IPS-NIHi11 (cell line): ENCODE measurements around the gene PSMB11.
"Not testable (repeated sequence)": the region's sequence is repeated elsewhere in the genome, so short reads cannot be mapped to it uniquely, and the experiment has no call there.

ENCODE experiments used
- DNase-seq: peaks from one replicate; pipeline ENCODE4 v3.0.0; 2012; ENCODE audit warnings: mixed read lengths, low spot score

The PSMB11 gene, protein sequence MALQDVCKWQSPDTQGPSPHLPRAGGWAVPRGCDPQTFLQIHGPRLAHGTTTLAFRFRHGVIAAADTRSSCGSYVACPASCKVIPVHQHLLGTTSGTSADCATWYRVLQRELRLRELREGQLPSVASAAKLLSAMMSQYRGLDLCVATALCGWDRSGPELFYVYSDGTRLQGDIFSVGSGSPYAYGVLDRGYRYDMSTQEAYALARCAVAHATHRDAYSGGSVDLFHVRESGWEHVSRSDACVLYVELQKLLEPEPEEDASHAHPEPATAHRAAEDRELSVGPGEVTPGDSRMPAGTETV

DNA sequence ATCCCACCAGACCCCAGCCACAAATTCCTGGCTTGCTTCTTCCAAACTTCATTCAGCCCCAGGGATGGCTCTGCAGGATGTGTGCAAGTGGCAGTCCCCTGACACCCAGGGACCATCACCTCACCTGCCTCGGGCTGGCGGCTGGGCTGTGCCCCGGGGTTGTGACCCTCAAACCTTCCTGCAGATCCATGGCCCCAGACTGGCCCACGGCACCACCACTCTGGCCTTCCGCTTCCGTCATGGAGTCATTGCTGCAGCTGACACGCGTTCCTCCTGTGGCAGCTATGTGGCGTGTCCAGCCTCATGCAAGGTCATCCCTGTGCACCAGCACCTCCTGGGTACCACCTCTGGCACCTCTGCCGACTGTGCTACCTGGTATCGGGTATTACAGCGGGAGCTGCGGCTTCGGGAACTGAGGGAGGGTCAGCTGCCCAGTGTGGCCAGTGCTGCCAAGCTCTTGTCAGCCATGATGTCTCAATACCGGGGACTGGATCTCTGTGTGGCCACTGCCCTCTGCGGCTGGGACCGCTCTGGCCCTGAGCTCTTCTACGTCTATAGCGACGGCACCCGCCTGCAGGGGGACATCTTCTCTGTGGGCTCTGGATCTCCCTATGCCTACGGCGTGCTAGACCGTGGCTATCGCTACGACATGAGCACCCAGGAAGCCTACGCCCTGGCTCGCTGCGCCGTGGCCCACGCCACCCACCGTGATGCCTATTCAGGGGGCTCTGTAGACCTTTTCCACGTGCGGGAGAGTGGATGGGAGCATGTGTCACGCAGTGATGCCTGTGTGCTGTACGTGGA lies at the start of gene PSMB11:
PSMB11 (plus strand) TSS at position 51 of the 804 bp plus-strand sequence; CDS start at position 65, 14 bp downstream.
- no peak for DNase-seq

DNA sequence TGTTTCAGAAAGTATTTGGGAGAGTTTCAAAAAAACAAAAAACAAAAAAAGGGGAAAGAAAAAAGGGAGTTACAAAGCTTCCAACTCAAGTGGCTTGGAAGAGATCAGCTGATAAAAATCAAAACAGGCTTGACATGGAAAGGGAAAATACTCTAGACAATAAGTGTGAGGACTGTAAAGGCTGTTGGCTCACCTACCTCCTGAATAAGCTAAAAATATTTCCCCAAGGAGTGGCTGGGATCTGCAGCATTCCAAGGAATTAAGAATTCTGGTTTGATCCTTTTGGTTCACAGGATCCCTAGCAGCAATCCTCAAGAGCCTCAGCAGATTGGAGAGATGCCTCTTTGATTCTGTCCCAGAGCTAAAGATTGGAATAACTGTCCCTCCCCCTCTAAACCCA lies 48.5 kb upstream of the PSMB11 start:
- DNase-seq: no peak

DNA sequence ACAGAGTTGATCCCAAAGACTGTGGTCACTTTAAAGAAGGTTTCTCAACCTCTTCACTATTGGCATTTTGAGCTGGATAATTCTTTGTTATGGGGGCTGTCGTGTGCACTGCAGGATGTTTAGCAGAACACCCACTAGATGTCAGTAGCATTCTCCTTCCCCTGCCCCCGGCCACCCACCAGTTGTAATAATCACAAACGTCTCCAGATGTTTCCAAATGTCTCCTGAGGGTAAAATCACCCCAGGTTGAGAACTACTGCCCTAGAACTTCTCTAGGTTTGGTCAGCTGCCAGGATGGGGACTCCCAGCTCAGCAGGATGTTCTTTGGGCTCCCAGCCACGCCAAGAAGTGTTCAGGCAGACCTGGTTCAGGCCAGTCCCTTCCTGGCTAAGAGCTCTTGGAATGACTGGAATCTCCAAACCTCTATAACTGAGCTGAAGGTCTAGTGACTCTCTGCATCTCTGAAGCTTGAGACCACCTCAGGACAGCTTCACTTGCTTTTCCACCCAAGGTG lies 47.2 kb upstream of the PSMB11 start:
- peak; percentile 42 for DNase-seq

- no peak for DNase-seq
Observed at GRCh38 chr14:22995889-22996625, 46.0 kb upstream of the PSMB11 start.

- no peak for DNase-seq
Observed at GRCh38 chr14:22996768-22997654, 45.0 kb upstream of the PSMB11 start.

- no peak for DNase-seq
Observed at GRCh38 chr14:22997676-22998323, 44.2 kb upstream of the PSMB11 start.

GRCh38 chr14:22998329-22999012 lies 43.5 kb upstream of the PSMB11 start:
- no peak for DNase-seq

- DNase-seq: no peak
Observed at GRCh38 chr14:23000860-23001259, 41.2 kb upstream of the PSMB11 start.

GRCh38 chr14:23002592-23002991 lies 39.4 kb upstream of the PSMB11 start:
- no peak for DNase-seq

- DNase-seq: not testable (repeated sequence)
Observed at GRCh38 chr14:23004274-23004673, 37.7 kb upstream of the PSMB11 start.

- no peak for DNase-seq
Observed at GRCh38 chr14:23005451-23006187, 36.4 kb upstream of the PSMB11 start.

- no peak for DNase-seq
Observed at GRCh38 chr14:23006188-23006534, 35.9 kb upstream of the PSMB11 start.

DNA sequence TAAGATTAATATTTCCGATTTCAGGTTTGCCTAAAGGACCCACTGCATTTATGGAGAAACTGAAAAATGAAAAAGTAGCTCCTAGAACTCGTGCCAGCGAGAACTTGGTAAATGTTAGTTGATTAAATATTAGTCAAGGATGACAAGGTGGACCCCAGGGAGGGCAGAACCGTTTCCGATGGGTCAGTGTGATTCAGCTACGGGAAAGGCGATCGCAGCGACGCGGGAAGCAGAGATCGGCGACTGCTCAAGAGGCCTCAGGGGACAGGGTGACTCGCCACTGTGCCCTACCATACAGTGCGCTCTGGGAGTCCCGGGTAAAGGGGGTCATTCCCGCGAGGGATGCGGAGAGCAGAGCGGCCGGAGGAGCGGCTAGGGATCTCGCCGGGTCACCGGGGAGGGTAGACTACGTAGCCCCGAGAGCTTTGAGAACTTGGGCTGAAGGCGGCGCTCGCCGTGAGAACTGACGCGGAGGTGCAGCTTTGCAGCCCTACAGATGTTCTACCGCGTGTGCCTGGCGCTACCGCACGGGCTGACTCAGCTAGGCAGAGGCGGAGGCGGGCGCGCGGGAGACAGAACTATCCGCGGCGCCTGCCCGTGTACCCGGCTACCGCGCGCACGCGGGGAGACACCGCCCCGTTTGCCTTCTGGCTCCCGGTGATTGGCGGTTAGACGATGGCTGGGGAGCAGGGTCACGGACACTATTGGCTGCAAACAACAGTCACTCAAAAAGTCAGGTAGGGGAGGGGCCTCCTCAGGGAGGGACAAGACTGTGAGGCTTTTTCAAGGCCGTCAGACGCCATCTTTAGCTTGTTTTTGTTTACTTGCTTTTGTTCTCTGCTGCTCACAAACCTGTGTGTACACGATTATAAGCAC lies 35.2 kb upstream of the PSMB11 start:
- DNase-seq: peak; percentile 95

GRCh38 chr14:23008831-23009230 lies 33.2 kb upstream of the PSMB11 start:
- DNase-seq: no peak

- DNase-seq: no peak
Observed at GRCh38 chr14:23009483-23009938, 32.5 kb upstream of the PSMB11 start.

DNA sequence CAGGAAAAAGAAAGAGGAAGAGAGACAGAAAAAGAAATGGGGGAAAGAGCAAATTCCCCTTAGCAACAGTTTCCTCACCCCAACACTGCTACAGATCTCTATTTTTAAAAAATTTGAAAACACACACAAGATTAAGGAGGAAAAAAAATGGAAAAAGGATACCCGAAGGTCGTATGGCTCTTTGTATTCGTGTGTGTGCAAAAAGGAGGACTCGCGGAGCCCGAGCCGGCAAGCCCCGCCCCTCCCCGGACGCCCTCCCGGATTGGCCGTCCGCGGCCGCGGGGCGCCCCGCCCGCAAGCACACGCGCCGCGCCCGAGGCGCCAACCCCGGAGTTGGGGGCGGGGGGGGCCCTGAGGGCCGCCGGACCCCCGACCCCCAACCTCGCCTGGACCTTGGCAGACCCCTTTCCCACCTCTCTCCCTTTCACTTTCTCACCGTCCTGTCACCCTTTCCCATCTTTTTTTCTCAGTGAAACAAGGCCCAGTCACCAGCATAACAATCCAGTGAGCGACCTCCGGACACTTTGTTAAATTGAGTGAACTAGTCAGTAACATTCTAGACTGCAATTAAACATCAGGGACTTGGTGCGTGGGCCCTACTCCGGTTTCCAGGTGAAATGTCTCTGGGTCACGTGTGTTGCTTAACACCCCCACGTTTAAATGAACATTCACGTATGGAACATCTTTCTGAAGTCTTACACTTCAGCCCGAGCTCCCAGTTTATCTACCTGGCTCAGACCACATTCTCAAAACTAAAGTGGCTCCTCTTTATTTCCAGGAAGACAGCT lies 31.9 kb upstream of the PSMB11 start, which contains the start of gene C14orf93:
C14orf93 (minus strand) TSS at position 205 of the 788 bp plus-strand sequence. CDS start 11,120 bp downstream, outside the sequence.
- peak; percentile 93 for DNase-seq

DNA sequence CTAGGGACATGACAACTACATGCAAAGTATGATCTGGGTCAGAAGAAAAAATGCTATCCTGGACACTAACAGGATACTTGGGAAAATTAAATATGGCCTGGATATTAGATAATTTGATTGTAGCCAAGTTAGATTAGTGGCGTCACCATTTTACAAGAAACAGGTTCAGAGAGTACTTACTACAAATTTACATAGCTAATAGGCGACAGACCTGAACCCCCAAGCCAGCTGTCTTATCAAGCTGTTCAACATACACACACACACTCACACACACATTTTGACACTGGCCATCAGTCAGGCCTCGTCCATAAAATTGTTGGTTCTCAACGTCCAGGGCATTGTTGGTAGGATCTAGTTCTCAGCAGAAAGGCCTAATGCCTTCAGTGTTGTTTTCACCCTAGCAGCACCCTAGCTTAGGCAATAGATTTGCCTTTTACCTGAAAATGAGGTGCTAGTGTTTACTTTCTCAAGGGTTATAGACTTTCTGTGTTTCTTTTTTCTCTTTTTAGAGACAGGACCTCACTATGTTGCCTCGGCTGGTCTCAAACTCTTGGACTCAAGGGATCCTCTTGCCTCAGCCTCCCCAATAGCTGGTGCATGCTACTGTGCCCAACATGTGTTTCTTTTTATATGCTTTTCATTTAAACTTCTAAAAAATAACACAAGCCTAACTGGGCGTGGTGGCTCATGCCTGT lies 28.8 kb upstream of the PSMB11 start:
- DNase-seq: no peak
